HuH-7 (cell line): ENCODE data around the gene GRAMD1C.

Source experiments
- DNase-seq: peaks from one replicate; pipeline ENCODE4 v3.0.0; 2011; ENCODE audit warnings: low spot score

GRAMD1C gene

GRCh38 chr3:113952921-113953320, 114.3 kb downstream of the GRAMD1C start:
- no peak for DNase-seq

- no peak for DNase-seq
Observed at GRCh38 chr3:113953677-113954076, 115.1 kb downstream of the GRAMD1C start.

GRCh38 chr3:113954091-113954685, 115.6 kb downstream of the GRAMD1C start:
- no peak for DNase-seq

- DNase-seq = no peak
Observed at GRCh38 chr3:113963879-113964278, 125.3 kb downstream of the GRAMD1C start.

- no peak for DNase-seq
Observed at GRCh38 chr3:113966172-113966571, 127.6 kb downstream of the GRAMD1C start.

GRCh38 chr3:113968986-113969385, 130.4 kb downstream of the GRAMD1C start:
- DNase-seq = no peak

GRCh38 chr3:113977822-113978221, 139.2 kb downstream of the GRAMD1C start:
- DNase-seq = no peak

GRCh38 chr3:113979916-113980315, 141.3 kb downstream of the GRAMD1C start:
- no peak for DNase-seq

- no peak for DNase-seq
Observed at GRCh38 chr3:113981803-113982202, 143.2 kb downstream of the GRAMD1C start.

- no peak for DNase-seq
Observed at GRCh38 chr3:113983544-113983943, 145.0 kb downstream of the GRAMD1C start.

- DNase-seq = no peak
Observed at GRCh38 chr3:113985541-113985940, 147.0 kb downstream of the GRAMD1C start.
